GM20431 (cell line): Measurements from ENCODE around the gene GSTO2.

Source experiments
- in situ Hi-C: fragments of 300-500 bp; cut with MseI, MboI; formaldehyde crosslinking; loops from one replicate; pipeline ENCODE4 v1.15.0; 2020; ENCODE audit warnings: low sequenced_read_pairs; ENCODE audit not compliant: unreplicated experiment

Gene GSTO2

DNA sequence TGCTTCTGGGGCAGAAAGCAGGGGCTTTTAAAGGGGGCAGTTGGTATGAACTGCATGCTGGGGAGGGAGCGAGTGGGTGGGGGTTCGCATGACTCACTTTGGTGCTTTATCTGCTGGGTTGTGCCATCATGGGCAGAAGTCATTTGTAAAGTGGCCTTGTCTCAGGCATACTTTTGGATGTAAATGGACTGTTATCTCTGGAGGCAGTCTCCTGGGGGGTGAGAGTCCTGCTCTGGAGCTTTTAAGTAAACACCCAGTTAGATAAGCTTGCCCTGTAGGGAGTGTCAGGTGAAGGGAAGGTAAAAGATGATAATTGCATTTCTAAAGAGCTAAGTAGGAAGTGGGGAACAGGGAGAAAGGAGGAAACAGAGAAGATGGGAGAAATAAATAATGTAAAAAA, 15.9 kb upstream of the GSTO2 start:
- in situ Hi-C loops: no loop called here

DNA sequence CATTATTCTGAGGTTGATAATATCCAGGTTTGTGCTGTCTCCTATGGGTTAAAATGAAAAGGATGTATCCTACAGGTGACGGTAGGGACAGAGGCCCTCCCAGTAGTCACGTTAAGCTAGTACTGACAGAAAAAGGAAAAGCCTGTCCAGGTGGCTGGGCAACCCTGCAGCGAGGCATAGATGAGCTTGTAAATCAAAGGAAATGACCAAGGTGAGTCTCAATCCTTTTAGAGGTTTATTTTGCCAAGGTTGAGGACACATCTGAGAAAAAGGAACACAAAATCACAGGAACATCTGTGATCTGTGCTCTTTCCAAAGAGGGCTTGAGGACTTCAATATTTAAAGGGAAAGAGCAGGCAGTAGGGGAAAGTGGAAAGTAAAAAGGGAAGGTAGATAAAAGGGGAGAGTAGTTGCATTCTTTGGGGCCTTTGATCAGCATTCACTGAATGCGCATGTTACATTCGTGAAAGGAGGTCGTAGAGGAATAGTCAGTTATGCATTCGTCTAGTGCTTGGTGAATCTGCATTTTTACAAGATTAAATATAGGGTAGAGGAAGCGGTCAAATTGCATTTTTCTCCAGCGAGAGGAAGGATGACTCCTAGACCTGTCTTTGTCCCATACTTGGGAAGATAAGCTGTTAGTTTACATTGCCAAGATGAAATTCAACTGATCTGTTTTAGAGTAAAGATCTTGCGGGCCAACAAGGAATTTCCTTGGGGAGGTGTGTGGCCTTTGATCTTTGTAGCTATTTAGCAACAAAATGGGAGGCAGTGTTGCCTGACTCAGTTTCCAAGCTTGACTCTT, 15.2 kb upstream of the GSTO2 start:
- in situ Hi-C loops: no loop called here

DNA sequence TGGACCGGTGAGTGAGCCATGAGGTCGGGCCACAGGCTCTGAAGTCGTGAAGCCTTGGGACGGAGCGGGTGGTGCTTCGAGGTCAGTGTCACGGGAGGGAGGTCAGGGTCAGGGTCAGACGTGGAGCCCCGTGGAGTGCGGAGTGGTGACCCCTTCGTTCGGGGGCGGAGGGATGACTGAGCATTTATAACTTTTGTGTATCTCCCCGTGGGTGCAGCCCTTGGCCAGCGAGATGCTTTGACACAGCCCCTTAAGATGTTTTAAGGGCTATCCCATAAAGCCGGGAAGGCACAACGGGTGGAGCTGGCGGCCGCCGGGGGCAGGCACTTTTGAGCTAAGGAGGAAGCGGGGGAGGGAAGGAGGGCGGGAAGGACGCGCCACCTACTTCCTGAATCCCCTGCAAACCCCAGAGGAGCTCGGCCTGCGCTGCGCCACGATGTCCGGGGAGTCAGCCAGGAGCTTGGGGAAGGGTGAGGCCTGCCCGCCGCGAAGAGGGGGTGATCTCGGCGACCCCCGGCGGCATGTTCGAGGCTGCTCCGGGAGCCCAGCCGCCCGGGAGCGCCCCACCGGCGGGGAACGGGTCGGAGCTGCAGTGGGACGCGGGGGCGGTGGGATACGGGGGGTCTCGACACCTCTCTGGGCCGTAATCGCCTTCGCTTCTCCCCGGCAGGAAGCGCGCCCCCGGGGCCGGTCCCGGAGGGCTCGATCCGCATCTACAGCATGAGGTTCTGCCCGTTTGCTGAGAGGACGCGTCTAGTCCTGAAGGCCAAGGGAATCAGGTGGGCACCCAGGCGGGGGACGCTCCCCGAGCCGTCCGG, 14.3 kb upstream of the GSTO2 start, which contains the start of gene GSTO1:
Gene GSTO1 (plus strand): TSS at position 400 of the 818 bp plus-strand sequence. CDS start 37 bp downstream, at position 437.
- in situ Hi-C loops: no loop called here

DNA sequence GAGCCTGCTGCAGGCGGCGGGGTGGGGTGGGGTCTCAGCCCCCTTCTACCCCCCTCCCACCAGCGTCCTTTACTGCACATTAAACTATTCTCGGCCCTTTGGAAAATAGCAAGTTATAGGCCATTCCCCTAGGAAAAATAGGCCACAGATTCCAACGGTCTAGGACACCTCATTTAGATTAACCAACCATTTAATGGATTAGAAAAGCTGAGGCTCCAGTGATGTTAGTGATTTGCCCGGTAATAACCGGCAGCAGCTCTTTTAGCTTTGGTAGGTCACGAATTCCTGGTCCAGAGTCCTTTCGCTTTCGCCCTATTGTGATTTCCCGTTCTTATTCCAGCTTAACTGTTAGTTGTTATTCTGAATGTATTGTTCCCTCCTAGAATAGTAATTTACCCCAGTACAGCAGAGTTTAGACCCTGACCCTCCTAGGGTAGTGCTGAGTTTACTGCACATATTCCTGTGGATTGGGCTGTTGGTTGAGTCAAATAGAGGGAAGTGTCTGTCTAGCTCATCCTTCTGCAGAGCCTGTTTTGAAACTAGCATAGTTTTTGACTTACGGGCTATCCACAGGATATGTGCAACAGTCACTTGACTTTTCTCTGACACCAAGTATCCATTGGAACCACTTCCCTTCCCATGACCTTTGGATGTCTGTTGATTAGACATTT, 13.5 kb upstream of the GSTO2 start:
- in situ Hi-C loops: no loop called here

DNA sequence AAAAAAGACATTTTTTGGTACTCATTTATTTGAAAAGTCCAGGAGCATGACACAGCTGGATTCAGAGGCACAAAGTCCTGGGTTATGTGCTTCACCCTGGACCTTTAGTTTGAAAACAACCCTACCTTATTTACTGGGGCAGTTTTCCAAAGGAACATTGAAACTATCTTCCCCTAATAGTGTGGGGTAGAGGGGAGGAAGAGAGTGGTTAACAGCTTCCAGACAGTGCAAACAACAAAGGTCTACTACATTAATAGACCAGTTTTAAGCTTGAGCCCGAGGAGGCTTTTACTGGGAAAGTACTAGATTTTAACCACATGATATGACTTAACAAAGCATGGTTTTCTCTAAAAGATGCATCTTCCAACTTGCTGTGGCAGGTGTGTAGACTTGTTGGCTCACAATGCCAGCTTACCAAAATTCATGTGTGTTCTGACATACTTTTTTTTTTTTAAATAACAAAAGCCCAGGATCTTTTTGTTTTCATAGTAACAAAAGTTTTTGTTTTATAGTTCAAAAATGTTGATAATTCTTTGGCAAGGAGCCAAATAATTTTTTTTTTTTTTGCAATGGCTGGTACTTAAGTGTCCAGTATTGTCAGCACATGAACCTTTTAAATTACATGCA, 12.5 kb upstream of the GSTO2 start:
- in situ Hi-C loops: no loop called here

DNA sequence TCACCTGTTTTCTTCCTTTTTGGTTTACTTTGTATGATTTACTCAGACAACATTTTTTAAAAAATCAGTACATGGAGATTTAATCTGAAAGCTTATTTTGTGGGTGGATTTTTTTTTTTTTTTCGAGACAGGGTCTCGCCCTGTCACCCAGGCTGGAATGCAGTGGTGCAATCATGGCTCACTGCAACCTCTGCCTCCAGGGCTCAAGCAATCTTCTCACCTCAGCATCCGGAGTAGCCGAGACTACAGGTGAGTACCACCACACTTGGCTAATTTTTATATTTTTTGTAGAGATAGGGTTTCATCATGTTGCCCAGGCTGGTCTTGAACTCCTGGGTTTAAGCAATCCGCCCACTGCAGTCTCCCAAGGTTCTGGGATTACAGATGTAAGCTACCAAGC, 11.7 kb upstream of the GSTO2 start:
- in situ Hi-C loops: no loop called here

DNA sequence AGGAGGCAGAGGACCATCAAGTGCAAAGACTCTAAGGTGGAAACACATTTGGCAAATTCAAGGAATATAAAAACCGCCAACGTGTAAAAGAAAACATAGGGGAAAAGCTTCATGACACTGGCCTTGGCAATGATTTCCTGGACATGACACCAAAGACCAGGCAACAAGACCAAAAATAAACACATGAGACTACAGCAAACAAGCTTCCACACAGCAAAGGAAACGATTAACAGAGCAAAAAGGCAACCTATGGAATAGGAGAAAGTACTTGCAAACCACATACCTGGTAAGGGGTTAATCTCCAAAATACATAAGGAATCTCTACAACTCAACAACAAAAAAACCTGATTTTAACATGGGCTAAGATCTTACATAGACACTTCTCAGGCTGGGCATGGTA, 10.8 kb upstream of the GSTO2 start:
- in situ Hi-C loops: no loop called here

- in situ Hi-C loops: no loop called here
Observed at GRCh38 chr10:104259456-104259855, 9.5 kb upstream of the GSTO2 start.

GRCh38 chr10:104259999-104260774, 8.8 kb upstream of the GSTO2 start:
- in situ Hi-C loops: no loop called here

GRCh38 chr10:104260775-104261115, 8.2 kb upstream of the GSTO2 start:
- in situ Hi-C loops: no loop called here

DNA sequence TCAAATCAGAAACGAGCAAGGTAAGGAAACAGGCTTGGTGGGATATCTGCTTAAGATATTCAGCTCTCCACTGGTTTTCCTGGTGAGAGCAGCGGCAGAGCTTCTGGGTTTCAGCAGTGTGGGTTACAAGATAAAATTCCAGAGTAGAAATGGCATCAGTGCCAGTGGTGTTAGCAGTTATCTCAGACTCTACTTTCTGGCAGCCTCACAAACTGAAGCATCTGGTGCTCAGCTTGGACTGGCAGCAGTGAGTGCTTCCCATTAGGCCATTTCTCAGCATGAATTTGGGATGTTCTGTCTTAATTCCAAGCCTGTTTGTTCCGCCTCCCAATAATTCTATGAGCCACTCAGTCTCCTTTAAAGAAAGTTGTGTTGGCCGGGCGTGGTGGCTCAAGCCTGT, 6.9 kb upstream of the GSTO2 start:
- in situ Hi-C loops: no loop called here

DNA sequence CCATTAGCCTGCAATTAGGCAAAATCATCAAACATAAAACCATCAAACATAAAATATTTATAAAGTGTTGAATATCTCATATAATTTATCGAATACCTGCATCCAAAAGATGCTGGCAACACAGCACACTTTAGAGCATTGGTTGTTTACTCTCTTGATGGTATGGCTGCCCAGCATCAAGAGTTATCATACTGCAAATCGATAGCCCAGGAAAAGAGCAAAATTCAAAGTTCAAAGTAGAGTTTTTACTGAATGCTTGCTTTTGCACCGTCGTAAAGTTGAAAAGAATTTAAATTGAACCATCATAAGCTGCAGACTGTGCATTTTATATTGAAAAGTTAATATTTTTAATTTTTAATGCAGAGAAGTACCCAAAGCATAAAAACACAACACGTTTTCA, 4.2 kb upstream of the GSTO2 start:
- in situ Hi-C loops: no loop called here

- in situ Hi-C loops: no loop called here
Observed at GRCh38 chr10:104267721-104268404, 1.1 kb upstream of the GSTO2 start.

DNA sequence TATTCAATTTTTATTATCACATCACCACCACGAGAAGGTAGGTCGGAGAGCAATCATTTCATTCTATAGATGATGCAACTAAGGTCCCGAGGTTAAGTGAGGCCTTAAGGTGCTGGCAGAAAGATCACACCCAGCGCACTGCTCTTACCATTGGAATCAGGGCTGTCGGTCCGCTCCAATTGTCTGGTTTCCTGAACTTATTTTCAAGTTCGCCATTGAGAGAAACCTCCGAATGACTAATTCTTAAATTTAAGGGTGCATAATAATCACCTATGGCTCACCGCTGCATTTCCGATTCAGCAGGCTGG, 625 bp upstream of the GSTO2 start:
- in situ Hi-C loops: no loop called here

- in situ Hi-C loops: no loop called here
Observed at GRCh38 chr10:104273286-104273685, 4.3 kb downstream of the GSTO2 start.

- in situ Hi-C loops: no loop called here
Observed at GRCh38 chr10:104273899-104274575, 5.1 kb downstream of the GSTO2 start.

DNA sequence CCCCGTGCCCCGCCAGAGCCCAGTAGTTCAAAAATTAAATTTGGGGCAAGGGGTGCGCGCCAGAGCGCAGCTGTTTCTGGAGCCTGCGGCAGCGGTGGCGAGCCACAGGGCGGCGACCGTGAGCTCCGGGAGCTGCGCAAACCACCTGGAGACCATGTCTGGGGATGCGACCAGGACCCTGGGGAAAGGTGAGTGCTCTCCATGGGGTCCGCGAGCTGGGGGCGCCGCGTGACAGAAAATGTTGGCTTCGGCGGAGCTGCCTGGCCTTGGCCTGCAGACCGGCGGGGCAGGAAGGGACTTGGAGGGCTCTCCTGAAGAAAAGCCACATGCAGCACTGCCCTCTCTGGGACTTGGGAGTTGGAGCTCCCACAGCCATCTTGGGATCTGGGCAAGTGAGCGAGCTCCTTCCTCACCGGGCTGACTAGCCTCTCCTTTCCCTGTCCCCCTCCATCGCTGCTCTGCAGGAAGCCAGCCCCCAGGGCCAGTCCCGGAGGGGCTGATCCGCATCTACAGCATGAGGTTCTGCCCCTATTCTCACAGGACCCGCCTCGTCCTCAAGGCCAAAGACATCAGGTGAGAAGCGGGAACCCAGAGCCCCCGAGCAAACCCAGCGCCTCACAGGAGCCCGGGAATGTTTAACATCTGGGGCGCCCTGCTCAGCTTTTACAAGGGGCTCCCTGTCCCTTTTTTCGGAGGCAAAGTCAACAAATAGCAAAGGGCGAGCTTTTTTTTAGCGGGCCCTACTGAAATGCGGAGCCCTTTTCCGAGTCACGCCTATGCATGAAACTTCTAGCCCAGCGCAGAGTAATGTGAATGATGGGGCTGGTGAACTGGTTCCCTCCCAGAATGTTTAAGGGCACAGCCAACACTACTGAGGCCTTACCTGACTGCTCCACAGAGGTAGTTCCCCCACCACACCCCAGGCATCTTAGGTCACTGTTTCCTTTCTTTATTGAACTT, 6.1 kb downstream of the GSTO2 start:
- in situ Hi-C loops: no loop called here

GRCh38 chr10:104276192-104276591, 7.2 kb downstream of the GSTO2 start:
- in situ Hi-C loops: no loop called here
